OCI-LY3 (cell line): ENCODE measurements around the gene YPEL5.

ENCODE experiments used
- CTCF ChIP-seq: fragments of 200-600, 300-600 bp; sonication (generic); IDR thresholded peaks from 2 replicates; pipeline ENCODE4 v1.5.1; 2014; ENCODE audit warnings: antibody characterized with exemption, low read length, low read depth
- EZH2phosphoT487 ChIP-seq: fragments of 200-600 bp; shearing (Covaris generic); IDR thresholded peaks from 2 replicates; pipeline ENCODE4 v1.6.1; 2018; ENCODE audit warnings: antibody characterized with exemption, mixed run types, low read depth

- TF ChIP-seq CTCF = no peak
- no peak for TF ChIP-seq EZH2phosphoT487
Observed at GRCh38 chr2:30172627-30173026, 25.8 kb downstream of the YPEL5 start.
